ENCODE results near the gene C1GALT1. TPM values are rescaled to one million over a fixed set of nuclear protein-coding genes. Genes with fewer than 3 reads are reported as not detected.

Gene C1GALT1
- polyA plus RNA-seq, 1 donor (not counting 4 experiments of a cell fraction or from before 2014, with no cell fraction given), result 44.3 TPM

DNA sequence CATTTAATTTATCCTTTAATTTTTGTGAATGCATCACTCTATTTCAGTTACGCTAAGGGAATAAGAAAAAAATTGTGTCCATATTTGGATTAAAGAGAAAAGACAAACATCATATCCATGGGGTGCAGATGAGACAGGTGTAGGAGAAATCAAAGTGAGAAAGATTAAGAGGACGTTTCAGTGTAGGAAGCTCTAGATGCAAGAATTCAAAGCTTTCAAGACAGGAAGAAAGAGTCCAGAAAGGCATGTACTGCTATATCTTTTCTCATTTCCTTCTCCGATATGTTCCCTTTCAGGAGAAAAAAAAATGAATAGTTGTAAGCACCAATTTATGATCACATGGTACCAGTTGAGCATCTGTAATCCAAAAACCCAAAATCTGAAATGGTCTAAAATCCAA, 17.0 kb upstream of the C1GALT1 start:
- Histone ChIP-seq H4K20me1 (ENCODE audit: control insufficient read depth, extremely low read depth, insufficient read depth, low read length) (no peaks in the 10 kb centered on the region), H3K36me3 (ENCODE audit: control insufficient read depth in 2 of 2, extremely low read depth in 1 of 2, insufficient read depth in 2 of 2, low read length in 2 of 2) (no peaks in the 10 kb centered on the region), H3K9me1 (ENCODE audit: control insufficient read depth, extremely low read depth, insufficient read depth, low read length) (no peaks in the 10 kb centered on the region), H2AFZ (ENCODE audit: control insufficient read depth, low read length) (no peak overlapping the region), H3K79me2 (ENCODE audit: control insufficient read depth, insufficient read depth, low read length) (no peaks in the 10 kb centered on the region), H3K4me2 (ENCODE audit: control insufficient read depth, extremely low read depth, insufficient read depth, low read depth, low read length) (no peak overlapping the region), H3K4me1 (ENCODE audit: control insufficient read depth, extremely low read depth, insufficient read depth, low read length) (no peaks in the 10 kb centered on the region), H3K9ac (ENCODE audit: control insufficient read depth, extremely low read depth, insufficient read depth, low read length) (no peak overlapping the region), H3K9me3 (ENCODE audit: control insufficient read depth, low read depth, low read length) (no peaks in the 10 kb centered on the region), H3K27me3 (ENCODE audit: control insufficient read depth, extremely low read depth, insufficient read depth, low read length) (no peaks in the 10 kb centered on the region), H3K4me3 (ENCODE audit: control insufficient read depth in 2 of 3, extremely low read depth in 1 of 3, insufficient read depth in 2 of 3, low read depth in 1 of 3, low read length in 3 of 3) (no peak overlapping the region), H3K27ac (ENCODE audit: control insufficient read depth, insufficient read depth, low read length) (no peak overlapping the region)
- dilution Hi-C loops (cut with MboI; ENCODE audit: extremely low pct_ligation_motif_present, low sequenced_read_pairs), result no loop called here
- FAIRE-seq (no peak), DNase-seq (ENCODE audit: low read depth, low spot score) (no peak)
- TF ChIP-seq EZH2 (IDR thresholded peaks at IDR 0.05; ENCODE audit: low read length), result no peak
- TF ChIP-seq, protein P1, sequence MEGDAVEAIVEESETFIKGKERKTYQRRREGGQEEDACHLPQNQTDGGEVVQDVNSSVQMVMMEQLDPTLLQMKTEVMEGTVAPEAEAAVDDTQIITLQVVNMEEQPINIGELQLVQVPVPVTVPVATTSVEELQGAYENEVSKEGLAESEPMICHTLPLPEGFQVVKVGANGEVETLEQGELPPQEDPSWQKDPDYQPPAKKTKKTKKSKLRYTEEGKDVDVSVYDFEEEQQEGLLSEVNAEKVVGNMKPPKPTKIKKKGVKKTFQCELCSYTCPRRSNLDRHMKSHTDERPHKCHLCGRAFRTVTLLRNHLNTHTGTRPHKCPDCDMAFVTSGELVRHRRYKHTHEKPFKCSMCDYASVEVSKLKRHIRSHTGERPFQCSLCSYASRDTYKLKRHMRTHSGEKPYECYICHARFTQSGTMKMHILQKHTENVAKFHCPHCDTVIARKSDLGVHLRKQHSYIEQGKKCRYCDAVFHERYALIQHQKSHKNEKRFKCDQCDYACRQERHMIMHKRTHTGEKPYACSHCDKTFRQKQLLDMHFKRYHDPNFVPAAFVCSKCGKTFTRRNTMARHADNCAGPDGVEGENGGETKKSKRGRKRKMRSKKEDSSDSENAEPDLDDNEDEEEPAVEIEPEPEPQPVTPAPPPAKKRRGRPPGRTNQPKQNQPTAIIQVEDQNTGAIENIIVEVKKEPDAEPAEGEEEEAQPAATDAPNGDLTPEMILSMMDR (optimal IDR thresholded peaks at IDR 0.05 in 1 of 3, IDR thresholded peaks at IDR 0.05 in 1 of 3, conservative IDR thresholded peaks at IDR 0.05 in 1 of 3; ENCODE audit: extremely low read depth in 1 of 3, insufficient read depth in 2 of 3, low read length in 3 of 3), result no peak

DNA sequence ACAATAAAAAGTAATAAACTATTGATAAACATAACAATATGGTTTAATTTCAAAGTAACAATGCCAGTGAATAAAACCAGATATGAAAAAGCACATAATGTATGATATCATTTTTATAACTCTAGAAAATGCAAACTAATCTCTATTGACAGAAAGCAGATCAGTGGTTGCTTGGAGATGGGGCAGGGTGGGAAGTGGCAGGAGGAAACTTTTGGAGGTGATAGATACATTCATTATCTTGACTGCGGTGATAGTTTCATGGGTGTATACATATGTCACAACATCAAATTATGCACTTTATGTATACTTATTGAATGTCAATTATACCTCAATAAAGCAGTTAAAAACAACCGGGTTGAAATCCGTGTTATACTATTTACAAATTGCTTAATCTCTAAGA, 16.0 kb upstream of the C1GALT1 start:
- Histone ChIP-seq H3K36me3 (ENCODE audit: control insufficient read depth in 2 of 2, extremely low read depth in 1 of 2, insufficient read depth in 2 of 2, low read length in 2 of 2) (no peaks in the 10 kb centered on the region), H3K4me2 (ENCODE audit: control insufficient read depth, extremely low read depth, insufficient read depth, low read depth, low read length) (no peak overlapping the region)

More for the DNA sequence above, 16.0 kb upstream of the C1GALT1 start:
- Histone ChIP-seq H3K27ac (ENCODE audit: control insufficient read depth, insufficient read depth, low read length) (no peak overlapping the region), H3K27me3 (ENCODE audit: control insufficient read depth, extremely low read depth, insufficient read depth, low read length) (no peaks in the 10 kb centered on the region), H2AFZ (ENCODE audit: control insufficient read depth, low read length) (no peak overlapping the region), H3K4me1 (ENCODE audit: control insufficient read depth, extremely low read depth, insufficient read depth, low read length) (no peaks in the 10 kb centered on the region), H4K20me1 (ENCODE audit: control insufficient read depth, extremely low read depth, insufficient read depth, low read length) (no peaks in the 10 kb centered on the region), H3K4me3 (ENCODE audit: control insufficient read depth in 2 of 3, extremely low read depth in 1 of 3, insufficient read depth in 2 of 3, low read depth in 1 of 3, low read length in 3 of 3) (no peak overlapping the region), H3K9me3 (ENCODE audit: control insufficient read depth, low read depth, low read length) (no peaks in the 10 kb centered on the region), H3K9me1 (ENCODE audit: control insufficient read depth, extremely low read depth, insufficient read depth, low read length) (no peaks in the 10 kb centered on the region), H3K9ac (ENCODE audit: control insufficient read depth, extremely low read depth, insufficient read depth, low read length) (no peak overlapping the region), H3K79me2 (ENCODE audit: control insufficient read depth, insufficient read depth, low read length) (no peaks in the 10 kb centered on the region)
- TF ChIP-seq EZH2 (IDR thresholded peaks at IDR 0.05; ENCODE audit: low read length), result no peak
- TF ChIP-seq, protein P1 (optimal IDR thresholded peaks at IDR 0.05 in 1 of 3, IDR thresholded peaks at IDR 0.05 in 1 of 3, conservative IDR thresholded peaks at IDR 0.05 in 1 of 3; ENCODE audit: extremely low read depth in 1 of 3, insufficient read depth in 2 of 3, low read length in 3 of 3), result no peak
- FAIRE-seq (no peak), DNase-seq (ENCODE audit: low read depth, low spot score) (no peak)
- dilution Hi-C loops (cut with MboI; ENCODE audit: extremely low pct_ligation_motif_present, low sequenced_read_pairs), result no loop called here

Data from keratinocyte (primary cell).